ES-I3 (cell line): ENCODE results near the gene BNIP5.

Experiments
- H3K36me3 ChIP-seq: 2 replicates; pipeline ENCODE4 v1.6.1; 2013; ENCODE audit warnings: mild to moderate bottlenecking, low read length, control low read depth, moderate library complexity; ENCODE audit not compliant: insufficient read depth
- H3K4me1 ChIP-seq: 2 replicates; pipeline ENCODE4 v1.6.1; 2013; ENCODE audit warnings: mild to moderate bottlenecking, control low read depth, low read length; ENCODE audit not compliant: insufficient read depth
- H3K9ac ChIP-seq: 2 replicates; pipeline ENCODE4 v1.6.1; 2013; ENCODE audit warnings: low read depth, mild to moderate bottlenecking, low read length, moderate library complexity
- H3K9me3 ChIP-seq: 2 replicates; pipeline ENCODE4 v1.6.1; 2013; ENCODE audit warnings: mild to moderate bottlenecking, low read length, moderate library complexity; ENCODE audit not compliant: control insufficient read depth, insufficient read depth

BNIP5 gene

DNA sequence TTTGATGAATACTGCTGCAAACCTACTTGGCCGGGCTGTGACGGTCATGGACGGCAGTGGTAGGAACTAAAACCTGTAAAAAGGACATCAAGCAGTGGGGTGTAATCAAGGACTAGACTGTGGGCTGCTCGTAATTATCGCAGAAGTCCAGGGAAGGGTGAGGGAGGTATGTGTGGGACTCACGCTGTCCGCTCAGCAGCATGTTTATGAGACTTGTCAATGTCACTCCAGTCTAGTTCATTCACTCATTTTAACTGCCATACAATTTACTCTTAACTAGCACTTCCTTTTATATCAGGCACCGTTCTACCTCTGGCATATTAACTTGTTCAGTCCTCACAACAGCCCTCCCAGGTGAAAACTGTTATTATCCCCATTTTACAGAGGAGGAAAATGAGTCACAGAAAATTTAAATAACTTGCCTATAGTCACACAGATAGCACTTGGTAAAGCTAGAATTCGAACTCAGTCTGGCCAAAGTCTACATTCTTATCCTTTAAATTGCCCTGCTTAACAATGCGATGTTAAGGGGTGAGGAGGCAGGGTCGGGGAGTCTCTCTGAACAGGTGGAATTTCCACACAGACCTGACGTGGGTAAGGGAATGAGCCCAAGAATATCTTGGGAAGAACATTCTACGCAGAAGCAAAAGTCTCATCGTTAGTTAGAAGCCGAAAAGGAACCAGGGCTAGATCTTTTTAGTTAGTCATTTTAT lies 62.7 kb downstream of the BNIP5 start:
- H3K36me3 ChIP-seq: no peaks in the 10 kb centered on the region
- no peaks in the 10 kb centered on the region for H3K9me3 ChIP-seq
- no peak overlapping the region for H3K9ac ChIP-seq
- no peaks in the 10 kb centered on the region; the same call in 1 of the 2 replicates for H3K4me1 ChIP-seq

DNA sequence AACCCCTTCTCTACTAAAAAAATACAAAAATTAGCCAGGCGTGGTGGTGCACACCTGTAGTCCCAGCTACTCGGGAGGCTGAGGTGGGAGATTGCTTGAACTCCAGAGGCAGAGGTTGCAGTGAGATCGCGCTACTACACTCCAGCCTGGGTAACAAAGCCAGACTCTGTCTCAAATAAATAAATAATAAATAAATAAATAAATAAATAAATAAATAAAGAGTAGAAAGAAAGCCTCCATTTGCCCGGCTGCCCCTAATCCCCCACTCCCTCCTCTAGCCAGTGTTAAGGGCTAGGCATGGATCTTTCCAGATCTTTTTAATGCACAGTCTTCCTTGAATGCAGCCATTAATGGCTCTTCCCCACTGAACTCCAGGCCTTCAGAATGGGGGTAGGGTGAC lies 63.6 kb downstream of the BNIP5 start:
- H3K9ac ChIP-seq: no peak overlapping the region
- H3K36me3 ChIP-seq: no peaks in the 10 kb centered on the region
- no peaks in the 10 kb centered on the region; the same call in 1 of the 2 replicates for H3K4me1 ChIP-seq
- H3K9me3 ChIP-seq: no peaks in the 10 kb centered on the region

DNA sequence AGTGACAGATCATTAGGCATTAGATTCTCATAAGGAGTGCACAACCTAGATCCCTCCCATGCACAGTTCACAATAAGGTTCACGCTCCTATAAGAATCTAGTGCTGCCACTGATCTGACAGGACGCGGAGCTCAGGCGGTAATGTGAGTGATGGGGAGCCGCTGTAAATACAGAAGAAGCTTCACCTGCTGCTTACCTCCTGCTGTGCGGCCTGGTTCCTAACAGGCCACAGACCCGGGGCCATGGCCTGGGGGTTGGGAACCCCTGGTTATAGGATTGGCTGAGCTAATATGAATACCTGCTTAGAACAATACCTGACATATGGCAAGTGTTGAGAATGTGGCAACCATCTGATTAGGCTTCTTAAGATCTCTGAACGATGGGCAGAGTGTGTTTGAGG lies 64.5 kb downstream of the BNIP5 start:
- Histone ChIP-seq H3K36me3 (no peaks in the 10 kb centered on the region), H3K9me3 (no peaks in the 10 kb centered on the region), H3K4me1 (no peaks in the 10 kb centered on the region; the same call in 1 of the 2 replicates), H3K9ac (no peak overlapping the region)

DNA sequence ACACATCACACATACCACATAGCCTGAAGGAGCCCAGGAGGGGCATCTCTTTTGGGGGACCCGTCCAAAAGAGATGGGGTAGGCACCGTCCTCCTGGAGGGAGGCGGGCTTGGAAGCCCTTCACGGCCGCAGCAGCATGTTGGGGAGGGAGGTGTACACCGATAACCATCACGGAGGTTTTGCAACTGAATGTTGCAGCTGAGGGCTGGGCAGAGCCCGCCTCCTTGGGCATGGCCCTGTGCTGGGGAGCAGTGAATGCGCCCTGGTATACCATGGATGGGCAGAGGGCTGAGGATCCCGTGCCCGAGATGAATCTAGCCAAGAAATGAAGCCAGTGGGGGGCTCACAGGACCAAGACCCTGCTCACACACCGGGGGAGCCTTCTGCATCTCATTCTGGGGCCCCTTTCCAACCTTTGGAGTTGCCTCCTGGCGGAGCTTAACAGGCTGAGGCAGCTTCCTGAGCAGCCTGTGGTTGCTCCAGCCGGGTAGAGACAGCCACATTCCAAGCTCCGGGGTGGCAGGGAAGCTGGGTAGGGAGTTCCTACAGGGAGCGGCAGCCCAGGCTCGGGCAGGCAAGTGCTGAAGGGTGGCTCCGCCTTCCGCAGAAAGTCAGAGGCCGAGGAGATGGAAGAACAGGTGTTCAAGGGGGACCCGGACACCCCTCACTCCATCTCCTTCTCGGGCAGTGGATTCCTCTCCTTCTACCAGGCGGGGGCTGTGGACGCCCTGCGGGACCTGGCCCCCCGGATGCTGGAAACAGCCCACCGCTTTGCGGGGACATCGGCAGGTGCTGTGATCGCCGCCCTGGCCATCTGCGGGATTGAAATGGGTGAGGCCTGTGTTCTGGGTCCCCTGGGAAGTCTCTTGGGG lies 66.6 kb downstream of the BNIP5 start, which contains the start of gene PNPLA1:
PNPLA1 (plus strand) TSS at position 227 of the 872 bp plus-strand sequence; CDS start at position 627, 400 bp downstream.
- no peaks in the 10 kb centered on the region; the same call in none of the 2 replicates for H3K9me3 ChIP-seq

DNA sequence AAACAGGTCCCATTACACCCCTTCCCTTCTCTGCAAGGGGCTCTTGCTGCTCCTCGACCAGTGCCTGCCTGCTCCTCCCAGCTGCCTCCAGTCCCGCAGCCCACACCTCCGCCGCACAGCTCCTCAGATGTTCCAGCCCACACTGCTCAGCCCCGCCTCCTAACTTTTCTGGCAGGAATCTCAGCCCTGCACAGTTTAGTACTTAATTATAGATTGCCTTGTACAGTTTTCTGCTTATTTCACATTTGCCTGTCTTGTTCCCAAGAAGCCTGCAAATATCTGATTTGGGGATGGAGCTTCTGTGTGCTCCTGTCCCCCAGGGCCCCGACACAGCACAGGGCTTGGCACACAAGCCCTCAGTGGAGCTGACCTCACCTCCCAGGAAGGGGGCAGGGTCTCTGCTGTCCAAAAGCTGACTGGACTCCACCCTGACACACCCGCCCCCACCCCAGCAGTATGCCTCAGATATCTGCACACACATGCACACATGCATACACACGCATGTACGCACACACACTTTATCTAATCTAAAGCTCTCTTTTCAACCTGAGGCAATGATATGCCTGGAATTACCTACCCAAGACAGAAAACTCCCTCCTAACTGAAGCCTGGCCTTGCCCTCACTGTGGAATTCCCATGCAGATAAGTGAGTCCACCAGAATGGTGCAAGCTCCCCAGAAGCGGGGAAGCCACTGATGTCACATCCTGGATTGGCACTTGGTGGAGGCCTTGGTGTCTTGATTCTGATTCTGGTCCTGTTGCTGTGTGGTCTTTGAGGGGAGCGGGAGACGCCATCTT lies 68.0 kb downstream of the BNIP5 start:
- Histone ChIP-seq H3K36me3 (no peaks in the 10 kb centered on the region), H3K9me3 (no peaks in the 10 kb centered on the region; the same call in none of the 2 replicates), H3K4me1 (peaks cover 2% of the 10 kb centered on the region; the same call in 1 of the 2 replicates), H3K9ac (no peak overlapping the region)

More for the DNA sequence above, 66.6 kb downstream of the BNIP5 start, which contains the start of gene PNPLA1:
- H3K9ac ChIP-seq: no peak within 1 kb of the TSS
- no peaks in the 10 kb centered on the region for H3K36me3 ChIP-seq
- no peaks in the 10 kb centered on the region; the same call in 1 of the 2 replicates for H3K4me1 ChIP-seq

DNA sequence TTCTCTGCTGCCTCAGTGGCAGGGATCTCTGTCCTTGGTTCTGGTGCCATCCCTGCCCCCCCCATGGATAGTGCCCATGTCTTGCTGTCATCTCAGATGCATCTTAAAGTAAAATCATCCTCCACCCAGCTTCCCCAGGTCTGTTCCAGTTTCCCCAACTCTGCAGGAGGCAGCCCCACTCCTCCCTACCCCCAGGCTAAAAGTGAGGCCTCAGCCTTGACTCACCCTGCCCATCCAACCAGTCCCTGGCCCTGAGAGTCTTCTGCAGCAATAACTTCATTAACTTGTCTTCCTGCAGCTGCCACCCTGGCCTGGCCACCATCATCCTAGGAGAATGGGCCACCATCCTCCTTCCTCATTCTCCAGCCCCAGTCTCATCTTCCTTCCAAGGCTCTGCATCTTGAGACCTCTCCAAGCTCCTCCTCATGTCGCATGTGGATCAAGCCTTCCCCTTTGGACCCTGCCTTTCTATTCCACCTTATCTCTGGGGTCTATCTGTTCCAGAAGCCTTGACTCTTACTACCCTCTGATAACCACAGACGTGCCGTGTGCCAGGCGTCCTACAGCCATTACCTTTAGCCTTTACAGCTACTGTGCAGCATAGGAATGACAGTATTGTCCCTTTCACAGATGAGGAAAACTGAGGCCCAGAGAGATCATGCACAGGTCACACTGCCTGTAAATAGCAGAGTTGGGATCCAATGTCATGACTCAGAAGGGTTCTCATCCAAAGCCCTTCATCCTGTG lies 68.8 kb downstream of the BNIP5 start:
- Histone ChIP-seq H3K9ac (no peak overlapping the region), H3K36me3 (no peaks in the 10 kb centered on the region), H3K9me3 (no peaks in the 10 kb centered on the region; the same call in none of the 2 replicates), H3K4me1 (peaks cover 5% of the 10 kb centered on the region; the same call in 1 of the 2 replicates)

DNA sequence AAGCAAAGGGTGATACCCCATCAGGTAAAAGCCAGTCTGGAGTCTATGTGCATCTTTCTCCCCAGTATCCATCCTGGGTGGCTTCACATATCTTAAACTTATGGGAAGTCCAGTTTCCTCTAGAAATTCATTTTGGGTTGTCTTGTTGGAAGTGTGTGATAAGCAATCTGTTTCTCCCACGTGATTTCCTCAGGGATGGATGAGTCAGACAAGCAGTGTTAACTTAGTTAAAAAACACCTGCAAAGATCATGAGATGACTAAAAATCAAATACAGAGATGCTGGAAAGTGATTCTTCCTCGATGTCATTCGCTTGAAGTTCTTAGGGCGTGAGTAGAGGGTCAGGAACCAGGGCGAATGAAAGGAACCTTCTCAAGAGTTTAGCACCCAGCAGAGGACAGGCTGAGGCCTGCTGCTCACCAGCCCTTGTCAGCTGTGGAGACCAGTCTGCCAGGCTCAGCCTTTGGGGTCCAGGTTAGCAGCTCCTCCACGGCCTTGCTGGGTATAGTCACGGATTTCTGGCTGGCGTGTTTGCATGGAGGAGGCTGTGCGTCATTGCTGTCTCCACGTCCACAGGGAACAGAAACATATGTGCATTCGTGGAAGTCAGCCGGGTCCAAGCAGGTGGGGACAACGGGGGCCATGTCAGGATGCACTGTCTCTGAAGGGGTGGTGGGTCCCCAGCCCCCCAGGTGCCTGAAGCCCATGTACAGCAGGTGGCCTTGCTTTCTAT lies 69.6 kb downstream of the BNIP5 start:
- Histone ChIP-seq H3K9me3 (no peaks in the 10 kb centered on the region; the same call in none of the 2 replicates), H3K4me1 (peaks cover 5% of the 10 kb centered on the region; the same call in 1 of the 2 replicates), H3K9ac (no peak overlapping the region), H3K36me3 (no peaks in the 10 kb centered on the region)
